Measurements from ENCODE around the gene LEFTY1.

DNA sequence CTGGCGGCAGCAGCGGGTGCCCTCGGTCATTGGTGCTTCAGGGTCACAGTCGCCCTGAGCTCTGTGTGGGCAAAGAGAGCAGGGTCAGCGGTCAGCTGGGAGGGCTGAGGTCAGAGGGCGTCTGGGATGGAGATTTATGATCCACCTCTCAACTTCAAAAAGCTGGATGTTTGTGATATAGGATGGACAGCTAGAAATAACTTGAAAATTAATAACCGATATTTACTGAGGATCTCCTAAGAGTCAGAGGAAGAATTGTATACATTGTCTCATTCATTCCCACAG lies 2.0 kb downstream of the LEFTY1 start:
- TF ChIP-seq, protein P1, sequence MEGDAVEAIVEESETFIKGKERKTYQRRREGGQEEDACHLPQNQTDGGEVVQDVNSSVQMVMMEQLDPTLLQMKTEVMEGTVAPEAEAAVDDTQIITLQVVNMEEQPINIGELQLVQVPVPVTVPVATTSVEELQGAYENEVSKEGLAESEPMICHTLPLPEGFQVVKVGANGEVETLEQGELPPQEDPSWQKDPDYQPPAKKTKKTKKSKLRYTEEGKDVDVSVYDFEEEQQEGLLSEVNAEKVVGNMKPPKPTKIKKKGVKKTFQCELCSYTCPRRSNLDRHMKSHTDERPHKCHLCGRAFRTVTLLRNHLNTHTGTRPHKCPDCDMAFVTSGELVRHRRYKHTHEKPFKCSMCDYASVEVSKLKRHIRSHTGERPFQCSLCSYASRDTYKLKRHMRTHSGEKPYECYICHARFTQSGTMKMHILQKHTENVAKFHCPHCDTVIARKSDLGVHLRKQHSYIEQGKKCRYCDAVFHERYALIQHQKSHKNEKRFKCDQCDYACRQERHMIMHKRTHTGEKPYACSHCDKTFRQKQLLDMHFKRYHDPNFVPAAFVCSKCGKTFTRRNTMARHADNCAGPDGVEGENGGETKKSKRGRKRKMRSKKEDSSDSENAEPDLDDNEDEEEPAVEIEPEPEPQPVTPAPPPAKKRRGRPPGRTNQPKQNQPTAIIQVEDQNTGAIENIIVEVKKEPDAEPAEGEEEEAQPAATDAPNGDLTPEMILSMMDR (IDR thresholded peaks at IDR 0.05; ENCODE audit: poor library complexity, severe bottlenecking): no peak
- TF ChIP-seq, protein P2, sequence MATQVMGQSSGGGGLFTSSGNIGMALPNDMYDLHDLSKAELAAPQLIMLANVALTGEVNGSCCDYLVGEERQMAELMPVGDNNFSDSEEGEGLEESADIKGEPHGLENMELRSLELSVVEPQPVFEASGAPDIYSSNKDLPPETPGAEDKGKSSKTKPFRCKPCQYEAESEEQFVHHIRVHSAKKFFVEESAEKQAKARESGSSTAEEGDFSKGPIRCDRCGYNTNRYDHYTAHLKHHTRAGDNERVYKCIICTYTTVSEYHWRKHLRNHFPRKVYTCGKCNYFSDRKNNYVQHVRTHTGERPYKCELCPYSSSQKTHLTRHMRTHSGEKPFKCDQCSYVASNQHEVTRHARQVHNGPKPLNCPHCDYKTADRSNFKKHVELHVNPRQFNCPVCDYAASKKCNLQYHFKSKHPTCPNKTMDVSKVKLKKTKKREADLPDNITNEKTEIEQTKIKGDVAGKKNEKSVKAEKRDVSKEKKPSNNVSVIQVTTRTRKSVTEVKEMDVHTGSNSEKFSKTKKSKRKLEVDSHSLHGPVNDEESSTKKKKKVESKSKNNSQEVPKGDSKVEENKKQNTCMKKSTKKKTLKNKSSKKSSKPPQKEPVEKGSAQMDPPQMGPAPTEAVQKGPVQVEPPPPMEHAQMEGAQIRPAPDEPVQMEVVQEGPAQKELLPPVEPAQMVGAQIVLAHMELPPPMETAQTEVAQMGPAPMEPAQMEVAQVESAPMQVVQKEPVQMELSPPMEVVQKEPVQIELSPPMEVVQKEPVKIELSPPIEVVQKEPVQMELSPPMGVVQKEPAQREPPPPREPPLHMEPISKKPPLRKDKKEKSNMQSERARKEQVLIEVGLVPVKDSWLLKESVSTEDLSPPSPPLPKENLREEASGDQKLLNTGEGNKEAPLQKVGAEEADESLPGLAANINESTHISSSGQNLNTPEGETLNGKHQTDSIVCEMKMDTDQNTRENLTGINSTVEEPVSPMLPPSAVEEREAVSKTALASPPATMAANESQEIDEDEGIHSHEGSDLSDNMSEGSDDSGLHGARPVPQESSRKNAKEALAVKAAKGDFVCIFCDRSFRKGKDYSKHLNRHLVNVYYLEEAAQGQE (IDR thresholded peaks at IDR 0.05; ENCODE audit: borderline replicate concordance): no peak
- TF ChIP-seq POLR2AphosphoS5 (IDR thresholded peaks at IDR 0.05) (no peak), MXI1 (conservative IDR thresholded peaks at IDR 0.05; ENCODE audit: poor library complexity, severe bottlenecking) (no peak), SMC3 (conservative IDR thresholded peaks at IDR 0.05; ENCODE audit: poor library complexity) (no peak)
